Endothelial cell of umbilical vein (primary cell): ENCODE results near the gene SLC11A1. TPM values are rescaled to one million over a fixed set of nuclear protein-coding genes. Genes with fewer than 3 reads are reported as not detected.

ENCODE experiments used
- BruUV-seq: library from RNA; stranded (reverse); fragments of 400-500 nt; replicated peaks from 2 replicates; lab custom pipeline; 2021; lab: Mats Ljungman, UMichigan
- CTCF ChIA-PET: fragments of 300-600, 350-600 bp; sonication (Branson Sonifier 250); formaldehyde crosslinking; loops from one replicate; lab custom pipeline; 2021; ENCODE audit warnings: antibody characterized with exemption, inconsistent platforms; lab: Charles Lee
- POLR2A ChIA-PET: fragments of 300-600, 350-600 bp; sonication (Branson Sonifier 250); formaldehyde crosslinking; loops from one replicate; lab custom pipeline; 2021; ENCODE audit warnings: antibody characterized with exemption, inconsistent platforms; lab: Charles Lee
- DNase-seq: peaks from one replicate; pipeline ENCODE4 v3.0.0-alpha.2; 2011; ENCODE audit warnings: low read depth, low spot score
- FAIRE-seq: peaks from 2 replicates; lab custom pipeline; 2011; peaks lifted over from hg19 to GRCh38; lab: Jason Lieb, UNC
- H2AFZ ChIP-seq: 2 replicates; pipeline ENCODE4 v1.6.0; 2012; ENCODE audit warnings: low read depth, low read length, control low read depth, inconsistent platforms
- H3K27ac ChIP-seq: 2 replicates; pipeline ENCODE4 v1.5.1; 2011; ENCODE audit warnings: low read depth, mild to moderate bottlenecking, control low read depth, low read length, moderate library complexity; ENCODE audit not compliant: insufficient read depth
- H3K27me3 ChIP-seq, 2 experiments: 2 replicates each; pipeline versions ENCODE4 v1.6.0 to v1.6.1; 2011; ENCODE audit warnings: low read length in 2 of 2, mixed read lengths in 1 of 2; ENCODE audit not compliant: control insufficient read depth in 2 of 2, insufficient read depth in 2 of 2
- H3K36me3 ChIP-seq, 2 experiments: 2 replicates in 1 of 2; 3 replicates in 1 of 2; pipeline ENCODE4 v1.5.1; 2011; ENCODE audit warnings: low read length in 2 of 2, mild to moderate bottlenecking in 1 of 2, moderate library complexity in 1 of 2; ENCODE audit not compliant: control insufficient read depth in 2 of 2, insufficient read depth in 2 of 2; ENCODE audit errors: extremely low read depth in 1 of 2
- H3K4me1 ChIP-seq: 3 replicates; pipeline ENCODE4 v1.5.1; 2011; ENCODE audit warnings: mild to moderate bottlenecking, low read length; ENCODE audit not compliant: control insufficient read depth, insufficient read depth; ENCODE audit errors: extremely low read depth
- H3K4me2 ChIP-seq: 2 replicates; pipeline ENCODE4 v1.6.1; 2011; ENCODE audit warnings: low read length, control low read depth, mixed read lengths; ENCODE audit not compliant: insufficient read depth
- H3K4me3 ChIP-seq, 3 experiments: fragments of 200-600 bp in 1 of 3; sonication (generic), shearing (Covaris generic) in 1 of 3; replicated peaks in 1 of 3; 2 replicates each; pipeline ENCODE4 v1.5.1; 2011 to 2016; ENCODE audit warnings: control low read depth in 3 of 3, low read length in 3 of 3, mild to moderate bottlenecking in 2 of 3, inconsistent platforms in 1 of 3, low read depth in 1 of 3, moderate library complexity in 1 of 3; ENCODE audit not compliant: insufficient read depth in 1 of 3
- H3K79me2 ChIP-seq: 2 replicates; pipeline ENCODE4 v1.6.0; 2012; ENCODE audit warnings: low read length, inconsistent platforms; ENCODE audit not compliant: control insufficient read depth, insufficient read depth
- H3K9ac ChIP-seq: replicated peaks from 2 replicates; pipeline ENCODE3; 2011; ENCODE audit warnings: low read length, control low read depth; ENCODE audit not compliant: insufficient read depth; ENCODE audit errors: extremely low read depth
- H3K9me1 ChIP-seq: replicated peaks from 3 replicates; pipeline ENCODE4 v1.6.0; 2011; ENCODE audit warnings: mild to moderate bottlenecking, low read length; ENCODE audit not compliant: control insufficient read depth, insufficient read depth; ENCODE audit errors: extremely low read depth
- H3K9me3 ChIP-seq: replicated peaks from 2 replicates; pipeline ENCODE4 v1.5.1; 2012; ENCODE audit warnings: low read length, inconsistent platforms; ENCODE audit not compliant: control insufficient read depth, insufficient read depth
- H4K20me1 ChIP-seq: replicated peaks from 2 replicates; pipeline ENCODE3; 2011; ENCODE audit warnings: mild to moderate bottlenecking, low read length; ENCODE audit not compliant: control insufficient read depth, insufficient read depth; ENCODE audit errors: extremely low read depth
- EZH2 ChIP-seq: IDR thresholded peaks from 2 replicates; pipeline ENCODE4 v1.6.1; 2012; ENCODE audit warnings: borderline replicate concordance, low read depth, mild to moderate bottlenecking, moderate library complexity, low read length, inconsistent platforms; ENCODE audit not compliant: severe bottlenecking
- FOS ChIP-seq: IDR thresholded peaks from 2 replicates; pipeline ENCODE4 v1.6.1; 2011; ENCODE audit warnings: mild to moderate bottlenecking, low read length, moderate library complexity, borderline replicate concordance; ENCODE audit not compliant: insufficient read depth
- GATA2 ChIP-seq: IDR thresholded peaks from 2 replicates; pipeline ENCODE4 v1.7.0; 2011; ENCODE audit warnings: low read depth, mild to moderate bottlenecking, moderate library complexity, mixed read lengths, low read length; ENCODE audit not compliant: insufficient read length, insufficient read depth
- JUN ChIP-seq: IDR thresholded peaks from 2 replicates; pipeline ENCODE4 v1.6.1; 2011; ENCODE audit warnings: borderline replicate concordance, low read depth; ENCODE audit not compliant: insufficient read length, insufficient read depth
- MYC ChIP-seq: IDR thresholded peaks from one replicate; pipeline ENCODE4 v1.6.1; 2011; ENCODE audit warnings: mild to moderate bottlenecking, low read depth, low read length
- POLR2A ChIP-seq: IDR thresholded peaks from 2 replicates; pipeline ENCODE4 v1.6.1; 2012; ENCODE audit warnings: low read depth, mild to moderate bottlenecking, control low read depth, low read length
- POLR2AphosphoS5 ChIP-seq: IDR thresholded peaks from 2 replicates; pipeline ENCODE4 v1.6.1; 2012; ENCODE audit warnings: low read depth, mild to moderate bottlenecking, control low read depth, low read length, moderate library complexity; ENCODE audit not compliant: insufficient read depth
- dilution Hi-C: fragments of 300-500 bp; cut with MboI; formaldehyde crosslinking; loops from one replicate; pipeline ENCODE4 v1.15.0; 2019; ENCODE audit warnings: low sequenced_read_pairs; ENCODE audit not compliant: extremely low pct_ligation_motif_present
- intact Hi-C: fragments of 100-400 bp; cut with micrococcal nuclease; formaldehyde crosslinking; loops from one replicate; pipeline ENCODE4 v1.10.0; 2022
- polyA plus RNA-seq, 4 experiments: library from polyadenylated mRNA; depleted of rRNA in 3 of 4; stranded (reverse) in 3 of 4; unstranded in 1 of 4; fragments of >200 nt; gene quantifications; 2 replicates each; pipeline versions ENCODE4 v1.2.1 to v1.2.3, GENCODE V29; 2011 to 2012; ENCODE audit warnings: missing spikeins in 1 of 4
- total RNA-seq: library from RNA; stranded (reverse); gene quantifications from 2 replicates; pipeline ENCODE4 v1.2.3, GENCODE V29; 2021
- TF ChIP-seq, protein P1 (sequence below), 2 donors: IDR thresholded peaks; 1 replicate in 1 of 2; 2 replicates in 1 of 2; pipeline ENCODE4 v1.5.1; 2011; ENCODE audit warnings: low read length in 2 of 2, mild to moderate bottlenecking in 2 of 2, moderate library complexity in 2 of 2, control low read depth in 1 of 2, inconsistent platforms in 1 of 2, low read depth in 1 of 2; ENCODE audit not compliant: insufficient read depth in 1 of 2; ENCODE audit errors: extremely low read depth in 1 of 2
- TF ChIP-seq, protein P2 (sequence below): IDR thresholded peaks from 2 replicates; pipeline ENCODE4 v1.6.1; 2011; ENCODE audit not compliant: insufficient read depth, insufficient read length

SLC11A1 gene
- total and polyA plus RNA-seq, 2 donors (not counting 3 experiments of a cell fraction or from before 2014, with no cell fraction given), result 0.03 TPM; not detected in 1

DNA sequence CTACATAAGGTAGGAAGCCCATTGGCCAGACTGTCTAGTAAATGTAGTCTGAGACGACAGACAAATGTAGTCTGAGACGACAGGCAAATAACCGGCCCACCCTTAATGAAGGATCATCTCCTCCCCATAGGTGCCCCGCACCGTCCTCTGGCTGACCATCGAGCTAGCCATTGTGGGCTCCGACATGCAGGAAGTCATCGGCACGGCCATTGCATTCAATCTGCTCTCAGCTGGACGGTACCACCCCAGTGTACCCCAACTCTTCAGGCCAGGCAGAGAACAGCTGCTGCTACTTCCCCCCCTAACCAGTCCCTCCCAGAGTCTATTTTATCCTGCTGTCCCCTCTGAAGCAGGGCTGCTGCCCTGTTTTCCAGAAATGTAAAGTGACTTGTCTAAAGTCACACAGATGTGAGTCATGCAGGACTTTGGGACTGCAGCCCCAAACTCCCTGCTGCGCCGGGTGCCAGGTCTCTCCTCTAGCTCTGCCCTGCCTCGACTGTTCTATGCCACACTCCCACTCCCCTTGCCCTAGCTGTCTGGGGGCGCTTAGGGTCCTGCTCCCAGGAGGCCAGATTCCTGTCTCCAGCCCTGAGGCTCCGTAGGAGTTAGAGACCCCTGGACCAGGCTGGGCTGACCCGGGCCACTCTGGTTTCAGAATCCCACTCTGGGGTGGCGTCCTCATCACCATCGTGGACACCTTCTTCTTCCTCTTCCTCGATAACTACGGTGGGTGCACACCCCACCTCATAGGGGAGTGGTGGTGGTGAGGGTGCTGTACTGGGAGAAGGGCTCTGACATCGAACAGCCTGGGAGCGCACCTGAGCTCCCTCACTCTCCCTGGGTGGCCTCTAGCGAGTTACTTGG, 4.7 kb downstream of the SLC11A1 start:
- dilution Hi-C loops, result no loop called here
- H3K79me2 ChIP-seq, result no peaks in the 10 kb centered on the region
- no peaks in the 10 kb centered on the region for H3K9me1 ChIP-seq
- H3K4me2 ChIP-seq, result peak overlapping the region; percentile 62
- POLR2A ChIA-PET, result no interaction called here
- H3K36me3 ChIP-seq, result no peaks in the 10 kb centered on the region
- CTCF ChIA-PET, result interaction anchor here (0.7 to 2.5 kb wide), 5 partner anchors 9 to 113 kb away, joined by 3 to 7 read pairs (median 5); partner anchors contain the start of gene CATIP
- H3K4me1 ChIP-seq, result peaks cover 3% of the 10 kb centered on the region
- H2AFZ ChIP-seq, result peak overlapping the region; percentile 98
- FAIRE-seq (no peak), DNase-seq (no peak)
- BruUV-seq, result no TSS peak
- no peaks in the 10 kb centered on the region for H3K9me3 ChIP-seq
- H3K27ac ChIP-seq, result no peak overlapping the region
- no peaks in the 10 kb centered on the region for H4K20me1 ChIP-seq
- TF ChIP-seq MYC (no peak), POLR2A (no peak), JUN (no peak), FOS (no peak), EZH2 (no peak), POLR2AphosphoS5 (no peak), GATA2 (no peak)
- TF ChIP-seq, protein P1, sequence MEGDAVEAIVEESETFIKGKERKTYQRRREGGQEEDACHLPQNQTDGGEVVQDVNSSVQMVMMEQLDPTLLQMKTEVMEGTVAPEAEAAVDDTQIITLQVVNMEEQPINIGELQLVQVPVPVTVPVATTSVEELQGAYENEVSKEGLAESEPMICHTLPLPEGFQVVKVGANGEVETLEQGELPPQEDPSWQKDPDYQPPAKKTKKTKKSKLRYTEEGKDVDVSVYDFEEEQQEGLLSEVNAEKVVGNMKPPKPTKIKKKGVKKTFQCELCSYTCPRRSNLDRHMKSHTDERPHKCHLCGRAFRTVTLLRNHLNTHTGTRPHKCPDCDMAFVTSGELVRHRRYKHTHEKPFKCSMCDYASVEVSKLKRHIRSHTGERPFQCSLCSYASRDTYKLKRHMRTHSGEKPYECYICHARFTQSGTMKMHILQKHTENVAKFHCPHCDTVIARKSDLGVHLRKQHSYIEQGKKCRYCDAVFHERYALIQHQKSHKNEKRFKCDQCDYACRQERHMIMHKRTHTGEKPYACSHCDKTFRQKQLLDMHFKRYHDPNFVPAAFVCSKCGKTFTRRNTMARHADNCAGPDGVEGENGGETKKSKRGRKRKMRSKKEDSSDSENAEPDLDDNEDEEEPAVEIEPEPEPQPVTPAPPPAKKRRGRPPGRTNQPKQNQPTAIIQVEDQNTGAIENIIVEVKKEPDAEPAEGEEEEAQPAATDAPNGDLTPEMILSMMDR (IDR thresholded peaks at IDR 0.05; ENCODE audit: extremely low read depth in 1 of 2, insufficient read depth in 1 of 2, low read depth in 1 of 2, low read length in 2 of 2), result no peak
- TF ChIP-seq, protein P2, sequence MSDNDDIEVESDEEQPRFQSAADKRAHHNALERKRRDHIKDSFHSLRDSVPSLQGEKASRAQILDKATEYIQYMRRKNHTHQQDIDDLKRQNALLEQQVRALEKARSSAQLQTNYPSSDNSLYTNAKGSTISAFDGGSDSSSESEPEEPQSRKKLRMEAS, result no peak
- peaks cover 0 to 7% of the 10 kb centered on the region in 2 experiments for H3K27me3 ChIP-seq
- intact Hi-C loops, result loop anchor here (1.0 to 2.0 kb wide), 2 partner anchors 20 to 30 kb away; partner anchors contain the start of gene CATIP
- no peak overlapping the region for H3K4me3 ChIP-seq
- no peak overlapping the region for H3K9ac ChIP-seq
